Lung (tissue), 12 donors: ENCODE measurements around the gene CAMK1. TPM values are rescaled to one million over a fixed set of nuclear protein-coding genes. Genes with fewer than 3 reads are reported as not detected.

Experiments used
- ATAC-seq: fragments of 200-7000 bp; cut with Tn5 transposase; one replicate; pipeline ENCODE4 v1.9.1; 2020; ENCODE audit warnings: moderate number of reproducible peaks; ENCODE audit not compliant: insufficient read depth, low FRiP score
- DNase-seq, 3 donors: peaks; one replicate each; pipeline ENCODE4 v3.0.0-alpha.2; 2013 to 2017
- H3K27ac ChIP-seq, 2 donors: one replicate each; pipeline ENCODE4 v1.5.1; 2013; ENCODE audit warnings: mild to moderate bottlenecking in 2 of 2, moderate library complexity in 2 of 2, control low read depth in 1 of 2, inconsistent platforms in 1 of 2, low read depth in 1 of 2, low read length in 1 of 2
- H3K27me3 ChIP-seq, 3 donors: one replicate each; pipeline ENCODE4 v1.5.1; 2013; ENCODE audit warnings: low read length in 2 of 3; ENCODE audit not compliant: control insufficient read depth in 3 of 3, insufficient read depth in 3 of 3
- H3K36me3 ChIP-seq, 4 donors: one replicate each; pipeline ENCODE4 v1.5.1; 2013; ENCODE audit warnings: low read length in 4 of 4, mild to moderate bottlenecking in 1 of 4, moderate library complexity in 1 of 4; ENCODE audit not compliant: control insufficient read depth in 4 of 4, insufficient read depth in 4 of 4
- H3K4me1 ChIP-seq, 5 donors: one replicate each; pipeline ENCODE4 v1.5.1; 2013; ENCODE audit warnings: low read length in 5 of 5, mild to moderate bottlenecking in 2 of 5, moderate library complexity in 1 of 5; ENCODE audit not compliant: control insufficient read depth in 5 of 5, insufficient read depth in 5 of 5
- H3K4me3 ChIP-seq: one replicate; pipeline ENCODE4 v1.5.1; 2013; ENCODE audit warnings: mild to moderate bottlenecking, control low read depth, moderate library complexity
- H3K9ac ChIP-seq, 2 donors: one replicate each; pipeline ENCODE4 v1.5.1; 2013; ENCODE audit warnings: low read length in 2 of 2, control low read depth in 1 of 2; ENCODE audit not compliant: insufficient read depth in 1 of 2
- H3K9me3 ChIP-seq, 4 donors: one replicate each; pipeline ENCODE4 v1.5.1; 2013; ENCODE audit warnings: low read length in 3 of 4, mild to moderate bottlenecking in 1 of 4, moderate library complexity in 1 of 4; ENCODE audit not compliant: control insufficient read depth in 4 of 4, insufficient read depth in 3 of 4
- WGBS, 2 donors: extraction: QIAGEN DNeasy Blood & Tissue Kit; methylation state at CpG; one replicate each; pipeline ENCODE4 v1.1.7; 2013; 5-methylcytosine and 5-hydroxymethylcytosine counted together
- polyA plus RNA-seq, 2 donors: library from polyadenylated mRNA; stranded (reverse); fragments of 200-250 nt; gene quantifications; one replicate each; pipeline ENCODE4 v1.2.1, GENCODE V29; 2013
- total RNA-seq, 2 donors: library from RNA; depleted of rRNA in 1 of 2; stranded (reverse); fragments of >200 nt in 1 of 2; gene quantifications; one replicate each; pipeline ENCODE4 v1.2.1, GENCODE V29; 2014 to 2021
- TF ChIP-seq, protein P1 (sequence below): IDR thresholded peaks from 2 replicates; pipeline ENCODE4 v1.5.1; 2012; ENCODE audit warnings: mild to moderate bottlenecking; ENCODE audit errors: control extremely low read depth, extremely low read depth
- donor health status: control.
- donor health status: control.
- donor health status: Bipolar disorder and iron deficiency.
- donor health status: healthy.
- donor health status: DM: yes; HTN: yes; CAD: no.

CAMK1 gene
- total and polyA plus RNA-seq, 4 donors: 21.7 to 43.9 (median 32.8) TPM

GRCh38 chr3:9786209-9786739 lies 16.5 kb upstream of the CAMK1 start:
- TF ChIP-seq, protein P1, sequence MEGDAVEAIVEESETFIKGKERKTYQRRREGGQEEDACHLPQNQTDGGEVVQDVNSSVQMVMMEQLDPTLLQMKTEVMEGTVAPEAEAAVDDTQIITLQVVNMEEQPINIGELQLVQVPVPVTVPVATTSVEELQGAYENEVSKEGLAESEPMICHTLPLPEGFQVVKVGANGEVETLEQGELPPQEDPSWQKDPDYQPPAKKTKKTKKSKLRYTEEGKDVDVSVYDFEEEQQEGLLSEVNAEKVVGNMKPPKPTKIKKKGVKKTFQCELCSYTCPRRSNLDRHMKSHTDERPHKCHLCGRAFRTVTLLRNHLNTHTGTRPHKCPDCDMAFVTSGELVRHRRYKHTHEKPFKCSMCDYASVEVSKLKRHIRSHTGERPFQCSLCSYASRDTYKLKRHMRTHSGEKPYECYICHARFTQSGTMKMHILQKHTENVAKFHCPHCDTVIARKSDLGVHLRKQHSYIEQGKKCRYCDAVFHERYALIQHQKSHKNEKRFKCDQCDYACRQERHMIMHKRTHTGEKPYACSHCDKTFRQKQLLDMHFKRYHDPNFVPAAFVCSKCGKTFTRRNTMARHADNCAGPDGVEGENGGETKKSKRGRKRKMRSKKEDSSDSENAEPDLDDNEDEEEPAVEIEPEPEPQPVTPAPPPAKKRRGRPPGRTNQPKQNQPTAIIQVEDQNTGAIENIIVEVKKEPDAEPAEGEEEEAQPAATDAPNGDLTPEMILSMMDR: no peak
- Histone ChIP-seq H3K4me3 (no peak overlapping the region), H3K36me3 (peaks cover 10 to 40% (median 31%) of the 10 kb centered on the region in 4 donors), H3K27me3 (no peaks in the 10 kb centered on the region), H3K9ac (no peak overlapping the region), H3K9me3 (no peaks in the 10 kb centered on the region), H3K27ac (no peak overlapping the region), H3K4me1 (peaks cover 0 to 3% (median 0%) of the 10 kb centered on the region in 5 donors)
- DNase-seq: no peak
- ATAC-seq: no peak
- 97% methylated on average over 7 of the region's 7 CpGs for WGBS, 2 donors

GRCh38 chr3:9785602-9786001 lies 15.9 kb upstream of the CAMK1 start:
- no peak overlapping the region for H3K9ac ChIP-seq
- no peak overlapping the region for H3K4me3 ChIP-seq
- H3K27ac ChIP-seq: no peak overlapping the region
- no peaks in the 10 kb centered on the region for H3K27me3 ChIP-seq
- no peaks in the 10 kb centered on the region for H3K9me3 ChIP-seq
- TF ChIP-seq, protein P1: no peak
- peaks cover 10 to 45% (median 35%) of the 10 kb centered on the region in 4 donors for H3K36me3 ChIP-seq
- H3K4me1 ChIP-seq: no peaks in the 10 kb centered on the region
- DNase-seq (no peak), ATAC-seq (no peak)
- 84 to 90% methylated on average over 7 of the region's 7 CpGs for WGBS, 2 donors

GRCh38 chr3:9784965-9785364 lies 15.2 kb upstream of the CAMK1 start:
- no peak overlapping the region for H3K9ac ChIP-seq
- WGBS, 2 donors: 91 to 97% methylated on average over 4 of the region's 4 CpGs
- ATAC-seq (no peak), DNase-seq (no peak)
- H3K9me3 ChIP-seq: no peaks in the 10 kb centered on the region
- H3K36me3 ChIP-seq: peaks cover 10 to 48% (median 38%) of the 10 kb centered on the region in 4 donors
- H3K27ac ChIP-seq: no peak overlapping the region
- H3K27me3 ChIP-seq: no peaks in the 10 kb centered on the region
- TF ChIP-seq, protein P1: no peak
- no peak overlapping the region for H3K4me3 ChIP-seq
- no peaks in the 10 kb centered on the region for H3K4me1 ChIP-seq

GRCh38 chr3:9783954-9784353 lies 14.2 kb upstream of the CAMK1 start:
- 94 to 98% methylated on average over 14 of the region's 14 CpGs for WGBS, 2 donors
- H3K4me3 ChIP-seq: no peak overlapping the region
- no peak overlapping the region for H3K9ac ChIP-seq
- ATAC-seq: no peak
- H3K4me1 ChIP-seq: no peaks in the 10 kb centered on the region
- TF ChIP-seq, protein P1: no peak
- H3K9me3 ChIP-seq: no peaks in the 10 kb centered on the region
- H3K27ac ChIP-seq: no peak overlapping the region
- peaks cover 7 to 41% (median 33%) of the 10 kb centered on the region in 4 donors for H3K36me3 ChIP-seq
- DNase-seq: no peak
- no peaks in the 10 kb centered on the region for H3K27me3 ChIP-seq
